Cerebellar cortex (tissue), 1 donor: ENCODE results near the gene PLA2G4C.
"Not testable (repeated sequence)": the region's sequence is repeated elsewhere in the genome, so short reads cannot be mapped to it uniquely, and the experiment has no call there.

Experiments used
- DNase-seq: peaks from one replicate; pipeline ENCODE4 v3.0.0-alpha.2; 2015; ENCODE audit warnings: low spot score

Gene PLA2G4C

DNA sequence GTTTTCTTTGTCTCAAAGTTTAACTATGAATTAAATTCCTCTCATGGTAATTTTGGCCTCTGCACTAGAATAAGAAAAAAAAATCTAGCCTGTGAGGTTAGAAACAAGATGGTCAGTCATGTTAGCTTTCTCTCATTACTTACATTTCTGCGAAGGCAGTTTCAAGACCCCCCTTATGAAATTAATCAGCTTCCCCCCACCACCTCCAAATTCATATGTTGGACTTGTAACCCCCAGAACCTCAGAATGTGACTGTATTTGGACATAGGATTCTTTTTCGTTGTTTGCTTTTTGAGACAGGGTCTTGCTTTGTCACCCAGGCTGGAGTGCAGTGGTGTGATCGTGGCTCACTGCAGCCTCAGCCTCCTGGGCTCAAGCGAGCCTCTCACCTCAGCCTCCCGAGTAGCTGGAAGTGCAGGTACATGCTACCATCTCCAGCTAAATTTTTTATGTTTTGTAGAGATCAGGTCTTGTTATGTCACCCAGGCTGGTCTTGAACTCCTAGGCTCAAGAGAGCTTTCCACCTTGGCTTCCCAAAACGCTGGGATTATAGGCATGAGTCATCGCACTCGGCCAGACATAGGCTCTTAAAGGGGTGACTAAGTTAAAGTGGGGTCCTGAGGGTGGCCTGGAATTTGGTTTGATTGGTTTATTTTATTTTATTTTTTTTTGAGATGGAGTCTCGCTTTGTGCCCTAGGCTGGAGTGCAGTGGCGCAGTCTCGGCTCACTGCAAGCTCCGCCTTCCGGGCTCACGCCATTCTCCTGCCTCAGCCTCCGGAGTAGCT is 1.4 kb downstream of the PLA2G4C start:
- no peak for DNase-seq

GRCh38 chr19:48103922-48104321 is 6.7 kb downstream of the PLA2G4C start:
- DNase-seq, result no peak

- peak; percentile 51 for DNase-seq
Observed at GRCh38 chr19:48102870-48103751, 7.5 kb downstream of the PLA2G4C start.

GRCh38 chr19:48095612-48096175 is 14.9 kb downstream of the PLA2G4C start:
- no peak for DNase-seq

GRCh38 chr19:48094855-48095203 is 15.8 kb downstream of the PLA2G4C start:
- no peak for DNase-seq

DNA sequence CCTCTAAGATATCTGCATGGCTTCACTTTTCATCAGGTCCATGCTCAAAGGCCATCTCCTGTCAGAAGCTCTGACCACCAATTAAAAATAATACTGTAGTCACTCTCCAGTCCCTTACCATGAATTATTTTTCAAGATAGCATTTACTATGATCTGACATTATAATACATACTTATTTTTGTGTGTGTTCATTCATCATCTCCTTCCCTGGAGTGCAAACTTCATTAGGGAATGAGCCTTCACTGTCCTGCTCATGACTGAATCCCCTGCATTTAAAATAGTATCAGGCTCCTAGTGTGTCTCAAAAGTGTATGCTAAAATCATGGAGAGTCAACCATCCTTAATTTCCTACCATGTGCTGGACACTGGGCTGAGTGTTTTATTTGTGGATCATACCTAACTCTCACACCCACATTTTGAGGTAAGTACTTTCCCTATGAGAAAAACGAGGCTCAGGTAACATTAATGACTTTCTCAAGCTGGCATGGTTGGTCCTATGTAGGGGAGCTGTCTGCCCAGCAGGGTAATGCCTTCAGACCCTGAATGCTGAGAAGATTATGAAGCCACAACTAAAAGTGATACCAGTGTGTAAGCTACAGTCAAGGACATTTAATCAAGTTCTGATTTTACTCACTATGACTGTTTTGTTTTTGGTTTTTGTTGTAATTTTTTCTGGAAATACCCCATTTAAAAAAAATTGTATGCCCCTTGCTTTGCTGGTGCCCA is 16.3 kb downstream of the PLA2G4C start:
- DNase-seq, result no peak

DNA sequence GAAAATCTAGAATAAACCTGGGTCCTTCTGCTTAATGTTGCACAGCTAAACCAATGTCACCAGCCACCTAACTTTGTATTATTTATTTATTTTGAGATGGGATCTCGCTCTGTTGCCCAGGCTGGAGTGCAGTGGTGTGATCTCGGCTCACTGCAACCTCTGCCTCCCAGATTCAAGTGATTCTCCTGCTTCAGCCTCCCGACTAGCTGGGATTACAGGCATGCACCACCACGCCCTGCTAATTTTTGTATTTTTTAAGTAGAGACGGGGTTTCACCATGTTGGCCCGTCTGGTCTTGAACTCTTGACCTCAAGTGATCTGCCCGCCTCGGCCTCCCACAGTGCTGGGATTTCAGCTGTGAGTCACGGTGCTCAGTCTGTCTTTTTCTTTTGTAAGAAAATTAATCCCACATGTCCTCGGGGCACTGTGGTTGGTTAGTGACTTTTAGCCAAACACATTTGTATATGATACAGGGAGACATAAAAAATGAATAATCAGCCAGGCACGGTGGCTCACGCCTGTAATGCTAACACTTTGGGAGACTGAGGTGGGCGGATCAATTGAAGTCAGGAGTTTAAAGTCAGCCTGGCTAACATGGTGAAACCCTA is 19.4 kb downstream of the PLA2G4C start:
- DNase-seq, result not testable (repeated sequence)

GRCh38 chr19:48090281-48090802 is 20.3 kb downstream of the PLA2G4C start:
- DNase-seq, result no peak

GRCh38 chr19:48088991-48089390 is 21.6 kb downstream of the PLA2G4C start:
- not testable (repeated sequence) for DNase-seq

GRCh38 chr19:48085904-48086864 is 24.4 kb downstream of the PLA2G4C start:
- DNase-seq, result no peak

- peak; percentile 16 for DNase-seq
Observed at GRCh38 chr19:48085076-48085475, 25.5 kb downstream of the PLA2G4C start.

- no peak for DNase-seq
Observed at GRCh38 chr19:48081106-48081505, 29.5 kb downstream of the PLA2G4C start.

- DNase-seq, result not testable (repeated sequence)
Observed at GRCh38 chr19:48070177-48070769, 40.3 kb downstream of the PLA2G4C start.

- no peak for DNase-seq
Observed at GRCh38 chr19:48069435-48069834, 41.2 kb downstream of the PLA2G4C start.

GRCh38 chr19:48064509-48064908 is 46.1 kb downstream of the PLA2G4C start:
- DNase-seq, result no peak

GRCh38 chr19:48061401-48062344 is 48.9 kb downstream of the PLA2G4C start:
- DNase-seq, result no peak

GRCh38 chr19:48060381-48060780 is 50.2 kb downstream of the PLA2G4C start:
- no peak for DNase-seq

DNA sequence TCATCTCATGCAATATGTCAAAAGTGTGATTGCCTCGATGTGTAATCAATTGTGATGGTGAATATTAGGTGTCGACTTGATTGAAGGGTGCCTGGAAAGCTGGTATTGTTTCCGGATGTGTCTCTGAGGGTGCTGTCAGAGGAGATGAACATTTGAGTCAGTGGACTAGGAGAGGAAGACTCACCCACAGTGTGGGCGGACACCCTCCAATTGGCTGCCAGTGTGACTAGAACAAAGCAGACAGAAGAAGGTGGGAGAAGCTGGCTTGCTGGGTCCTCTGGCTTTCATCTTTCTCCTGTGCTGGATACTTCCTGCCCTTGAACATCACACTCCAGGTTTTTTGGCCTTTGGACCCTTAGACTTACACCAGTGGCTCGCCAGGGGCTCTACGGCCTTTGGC is 51.3 kb downstream of the PLA2G4C start:
- DNase-seq, result no peak

DNA sequence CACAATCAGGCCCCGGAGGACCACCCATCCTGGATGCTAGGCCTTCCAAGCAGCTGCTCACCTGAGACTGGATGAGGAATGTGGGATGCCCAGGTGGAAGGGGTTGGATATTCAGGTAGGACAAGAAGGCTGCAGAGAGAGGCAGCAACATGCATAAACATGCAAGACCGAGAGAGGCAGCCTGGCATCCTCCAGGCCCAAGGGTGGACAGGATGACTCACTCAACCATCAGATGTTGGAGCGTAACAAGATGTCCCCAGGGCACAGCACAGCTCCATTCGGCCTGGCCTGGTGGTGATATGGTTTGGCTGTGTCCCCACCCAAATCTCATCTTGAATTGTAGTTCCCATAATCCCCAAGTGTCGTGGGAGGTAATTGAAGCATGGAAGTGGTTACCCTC is 56.8 kb downstream of the PLA2G4C start:
- no peak for DNase-seq
